Esophagus muscularis mucosa (tissue), 4 donors: Measurements from ENCODE around the gene PDIA6.
"Not testable (repeated sequence)": the region's sequence is repeated elsewhere in the genome, so short reads cannot be mapped to it uniquely, and the experiment has no call there.

ENCODE experiments used
- EP300 ChIP-seq: sonication (generic); formaldehyde crosslinking; IDR thresholded peaks from one replicate; pipeline ENCODE4 v1.6.1; 2017; ENCODE audit warnings: antibody characterized with exemption
- POLR2A ChIP-seq: fragments of 450-650 bp; IDR thresholded peaks from one replicate; pipeline ENCODE4 v1.6.1; 2017; ENCODE audit warnings: antibody characterized with exemption, moderate library complexity, mild to moderate bottlenecking, low read depth
- TF ChIP-seq, protein P1 (sequence below), 3 experiments: fragments of 200-600 bp in 2 of 3; fragments of 450-650 bp in 1 of 3; sonication (generic) in 2 of 3; IDR thresholded peaks; one replicate each; pipeline ENCODE4 v1.5.1; 2017 to 2019; ENCODE audit warnings: antibody characterized with exemption in 3 of 3, mild to moderate bottlenecking in 2 of 3, moderate library complexity in 1 of 3

DNA sequence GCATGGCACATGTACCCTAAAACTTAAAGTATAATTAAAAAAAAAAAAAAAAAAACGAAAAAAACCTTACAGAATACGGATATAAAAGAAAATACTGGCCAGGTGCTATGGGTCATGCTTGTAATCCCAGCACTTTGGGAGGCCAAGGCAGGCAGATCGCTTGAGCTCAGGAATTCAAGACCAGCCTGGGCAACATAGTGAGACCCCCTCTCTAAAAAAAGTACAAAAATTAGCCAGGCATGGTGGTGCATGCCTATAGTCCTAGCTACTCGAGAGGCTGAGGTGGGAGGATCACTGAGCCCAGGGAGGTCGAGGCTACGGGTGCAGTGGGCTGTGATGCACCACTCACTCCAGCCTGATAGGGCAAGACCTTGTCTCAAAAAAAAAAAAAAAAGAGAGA, 6.6 kb downstream of the PDIA6 start:
- TF ChIP-seq, protein P1, sequence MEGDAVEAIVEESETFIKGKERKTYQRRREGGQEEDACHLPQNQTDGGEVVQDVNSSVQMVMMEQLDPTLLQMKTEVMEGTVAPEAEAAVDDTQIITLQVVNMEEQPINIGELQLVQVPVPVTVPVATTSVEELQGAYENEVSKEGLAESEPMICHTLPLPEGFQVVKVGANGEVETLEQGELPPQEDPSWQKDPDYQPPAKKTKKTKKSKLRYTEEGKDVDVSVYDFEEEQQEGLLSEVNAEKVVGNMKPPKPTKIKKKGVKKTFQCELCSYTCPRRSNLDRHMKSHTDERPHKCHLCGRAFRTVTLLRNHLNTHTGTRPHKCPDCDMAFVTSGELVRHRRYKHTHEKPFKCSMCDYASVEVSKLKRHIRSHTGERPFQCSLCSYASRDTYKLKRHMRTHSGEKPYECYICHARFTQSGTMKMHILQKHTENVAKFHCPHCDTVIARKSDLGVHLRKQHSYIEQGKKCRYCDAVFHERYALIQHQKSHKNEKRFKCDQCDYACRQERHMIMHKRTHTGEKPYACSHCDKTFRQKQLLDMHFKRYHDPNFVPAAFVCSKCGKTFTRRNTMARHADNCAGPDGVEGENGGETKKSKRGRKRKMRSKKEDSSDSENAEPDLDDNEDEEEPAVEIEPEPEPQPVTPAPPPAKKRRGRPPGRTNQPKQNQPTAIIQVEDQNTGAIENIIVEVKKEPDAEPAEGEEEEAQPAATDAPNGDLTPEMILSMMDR (IDR thresholded peaks at IDR 0.05), result not testable (repeated sequence)
- not testable (repeated sequence) for TF ChIP-seq POLR2A, EP300
